Cardiac septum (tissue), 1 donor: ENCODE results near the gene SNAP91. TPM values are rescaled to one million over a fixed set of nuclear protein-coding genes. Genes with fewer than 3 reads are reported as not detected.
"Not testable (repeated sequence)": the region's sequence is repeated elsewhere in the genome, so short reads cannot be mapped to it uniquely, and the experiment has no call there.

Experiments
- DNase-seq: peaks from one replicate; pipeline ENCODE4 v3.0.0-alpha.2; 2020; ENCODE audit warnings: low spot score
- intact Hi-C: fragments of 100-400 bp; cut with DNase I; formaldehyde crosslinking; loops from one replicate; pipeline ENCODE4 v1.14.0; 2022
- total RNA-seq: library from RNA; stranded (reverse); fragmentation: NEBNext Ultra II Directional; extraction: Animal tissue kit (Norgen Biotek cat#: 25700); gene quantifications from one replicate; pipeline ENCODE4 v1.2.1, GENCODE V29; 2021
- donor health status: DM: no; HTN: no; CAD: no.

SNAP91 gene
- total RNA-seq, 1 donor from 2014 or later: 1.4 TPM

- DNase-seq: no peak
- intact Hi-C loops: no loop called here
Observed at GRCh38 chr6:83556871-83557270, 152.0 kb downstream of the SNAP91 start.

- DNase-seq, intact Hi-C loops: not testable (repeated sequence)
Observed at GRCh38 chr6:83551748-83552147, 157.2 kb downstream of the SNAP91 start.

- DNase-seq, intact Hi-C loops: not testable (repeated sequence)
Observed at GRCh38 chr6:83550482-83550881, 158.4 kb downstream of the SNAP91 start.

GRCh38 chr6:83546636-83547035, 162.3 kb downstream of the SNAP91 start:
- intact Hi-C loops: no loop called here

GRCh38 chr6:83539678-83540077, 169.2 kb downstream of the SNAP91 start:
- intact Hi-C loops: no loop called here
- no peak for DNase-seq

More at GRCh38 chr6:83546636-83547035, 162.3 kb downstream of the SNAP91 start:
- DNase-seq: no peak

GRCh38 chr6:83536647-83537589, 172.0 kb downstream of the SNAP91 start:
- DNase-seq: no peak
- intact Hi-C loops: no loop called here

- intact Hi-C loops: no loop called here
- DNase-seq: no peak
Observed at GRCh38 chr6:83536034-83536646, 172.8 kb downstream of the SNAP91 start.

- DNase-seq: no peak
- intact Hi-C loops: no loop called here
Observed at GRCh38 chr6:83518816-83519480, 190.0 kb downstream of the SNAP91 start.

- intact Hi-C loops: no loop called here
- no peak for DNase-seq
Observed at GRCh38 chr6:83517500-83517899, 191.4 kb downstream of the SNAP91 start.

GRCh38 chr6:83514866-83515466, 193.9 kb downstream of the SNAP91 start:
- intact Hi-C loops: loop anchor here (2.0 to 5.0 kb wide), 3 partner anchors 96 to 448 kb away; partner anchors contain the start of genes DOP1A and UBE3D
- DNase-seq: no peak

GRCh38 chr6:83514466-83514865, 194.4 kb downstream of the SNAP91 start:
- DNase-seq: no peak
- intact Hi-C loops: loop anchor here (2.0 to 5.0 kb wide), 3 partner anchors 96 to 447 kb away; partner anchors contain the start of genes DOP1A and UBE3D

- intact Hi-C loops: loop anchor here (5.0 kb wide), 1 partner anchor 445 kb away; the partner anchor contains the start of genes DOP1A and UBE3D
- DNase-seq: no peak
Observed at GRCh38 chr6:83511901-83512681, 196.8 kb downstream of the SNAP91 start, which contains the start of gene PRSS35. Gene PRSS35 (plus strand): TSS chr6:83512534. CDS start chr6:83523442, 10,908 bp downstream.

GRCh38 chr6:83511266-83511665, 197.6 kb downstream of the SNAP91 start:
- no peak for DNase-seq
- intact Hi-C loops: loop anchor here (5.0 kb wide), 1 partner anchor 444 kb away; the partner anchor contains the start of genes DOP1A and UBE3D

- intact Hi-C loops: loop anchor here (5.0 kb wide), 1 partner anchor 443 kb away; the partner anchor contains the start of genes DOP1A and UBE3D
- no peak for DNase-seq
Observed at GRCh38 chr6:83510791-83511190, 198.1 kb downstream of the SNAP91 start.

- intact Hi-C loops: loop anchor here (5.0 kb wide), 1 partner anchor 272 kb away; no protein-coding TSS in a partner anchor
- DNase-seq: no peak
Observed at GRCh38 chr6:83509441-83509840, 199.5 kb downstream of the SNAP91 start.

- DNase-seq: no peak
- intact Hi-C loops: loop anchor here (5.0 kb wide), 1 partner anchor 268 kb away; no protein-coding TSS in a partner anchor
Observed at GRCh38 chr6:83505356-83505755, 203.5 kb downstream of the SNAP91 start.
